Hepatocyte (in vitro differentiated cells): ENCODE measurements around the gene KIAA0319L.

Experiments
- EZH2 ChIP-seq: fragments of 200-600 bp; sonication (generic); IDR thresholded peaks from 2 replicates; pipeline ENCODE4 v1.6.1; 2016; ENCODE audit warnings: antibody characterized with exemption, mild to moderate bottlenecking, borderline replicate concordance
- EZH2phosphoT487 ChIP-seq: fragments of 200-600 bp; sonication (generic); IDR thresholded peaks from one replicate; pipeline ENCODE4 v1.6.1; 2018; ENCODE audit warnings: antibody characterized with exemption, mild to moderate bottlenecking, low read depth, moderate library complexity; ENCODE audit not compliant: unreplicated experiment, severe bottlenecking
- TF ChIP-seq, protein P1 (sequence below): fragments of 200-600 bp; sonication (generic); IDR thresholded peaks from 2 replicates; pipeline ENCODE4 v1.5.1; 2016; ENCODE audit warnings: antibody characterized with exemption, mild to moderate bottlenecking; ENCODE audit not compliant: poor library complexity

DNA sequence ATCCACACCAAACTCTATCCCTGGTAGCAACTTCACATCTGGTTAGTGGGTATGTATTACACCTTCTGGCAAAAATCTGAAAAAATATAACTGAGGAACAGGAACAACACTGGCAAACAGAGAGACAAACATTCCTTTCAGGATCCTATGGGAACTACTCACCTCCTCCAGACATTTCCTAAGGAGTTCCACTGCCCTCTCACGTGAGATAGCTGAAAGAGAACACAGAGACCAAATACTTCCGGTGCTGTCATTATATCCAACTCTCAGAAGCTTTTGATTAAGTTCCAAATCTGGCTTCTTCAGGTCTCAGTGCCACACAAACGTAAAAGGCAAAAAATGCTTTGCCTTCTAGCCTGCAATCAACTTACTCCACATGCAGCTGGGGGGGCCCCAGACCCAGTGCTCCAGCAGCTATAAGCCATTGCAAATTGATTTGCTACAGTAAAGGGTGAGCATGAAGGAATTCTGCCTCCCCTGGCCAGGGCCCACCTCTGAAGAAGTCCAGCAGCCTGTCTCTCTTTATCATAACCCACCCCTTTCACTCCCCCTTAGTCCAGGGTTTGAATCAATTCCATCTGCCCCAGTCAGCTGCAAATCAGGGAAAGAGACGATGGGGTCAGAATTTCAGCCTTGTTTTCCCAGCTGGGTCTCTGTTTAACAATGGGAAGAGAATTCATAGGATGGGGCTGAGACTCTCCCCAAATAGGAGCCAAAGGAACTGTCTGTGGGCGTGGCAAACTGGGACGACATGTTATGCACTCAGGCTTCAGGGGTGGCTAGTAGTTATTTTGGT, 48.1 kb upstream of the KIAA0319L start:
- no peak for TF ChIP-seq EZH2phosphoT487
- TF ChIP-seq, protein P1, sequence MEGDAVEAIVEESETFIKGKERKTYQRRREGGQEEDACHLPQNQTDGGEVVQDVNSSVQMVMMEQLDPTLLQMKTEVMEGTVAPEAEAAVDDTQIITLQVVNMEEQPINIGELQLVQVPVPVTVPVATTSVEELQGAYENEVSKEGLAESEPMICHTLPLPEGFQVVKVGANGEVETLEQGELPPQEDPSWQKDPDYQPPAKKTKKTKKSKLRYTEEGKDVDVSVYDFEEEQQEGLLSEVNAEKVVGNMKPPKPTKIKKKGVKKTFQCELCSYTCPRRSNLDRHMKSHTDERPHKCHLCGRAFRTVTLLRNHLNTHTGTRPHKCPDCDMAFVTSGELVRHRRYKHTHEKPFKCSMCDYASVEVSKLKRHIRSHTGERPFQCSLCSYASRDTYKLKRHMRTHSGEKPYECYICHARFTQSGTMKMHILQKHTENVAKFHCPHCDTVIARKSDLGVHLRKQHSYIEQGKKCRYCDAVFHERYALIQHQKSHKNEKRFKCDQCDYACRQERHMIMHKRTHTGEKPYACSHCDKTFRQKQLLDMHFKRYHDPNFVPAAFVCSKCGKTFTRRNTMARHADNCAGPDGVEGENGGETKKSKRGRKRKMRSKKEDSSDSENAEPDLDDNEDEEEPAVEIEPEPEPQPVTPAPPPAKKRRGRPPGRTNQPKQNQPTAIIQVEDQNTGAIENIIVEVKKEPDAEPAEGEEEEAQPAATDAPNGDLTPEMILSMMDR, result no peak
- no peak for TF ChIP-seq EZH2
